Choroid plexus epithelial cell (primary cell): ENCODE measurements around the gene PIK3R1.

Source experiments
- DNase-seq: peaks from one replicate; pipeline ENCODE4 v3.0.0-alpha.2; 2010; ENCODE audit warnings: low read depth
- H3K4me3 ChIP-seq: 2 replicates; pipeline ENCODE4 v1.5.1; 2011; ENCODE audit warnings: low read depth, mild to moderate bottlenecking, control low read depth, low read length, moderate library complexity
- TF ChIP-seq, protein P1 (sequence below): conservative IDR thresholded peaks from 2 replicates; pipeline ENCODE4 v1.5.1; 2011; ENCODE audit warnings: low read depth, mild to moderate bottlenecking, control low read depth, inconsistent platforms, low read length, moderate library complexity

PIK3R1 gene

DNA sequence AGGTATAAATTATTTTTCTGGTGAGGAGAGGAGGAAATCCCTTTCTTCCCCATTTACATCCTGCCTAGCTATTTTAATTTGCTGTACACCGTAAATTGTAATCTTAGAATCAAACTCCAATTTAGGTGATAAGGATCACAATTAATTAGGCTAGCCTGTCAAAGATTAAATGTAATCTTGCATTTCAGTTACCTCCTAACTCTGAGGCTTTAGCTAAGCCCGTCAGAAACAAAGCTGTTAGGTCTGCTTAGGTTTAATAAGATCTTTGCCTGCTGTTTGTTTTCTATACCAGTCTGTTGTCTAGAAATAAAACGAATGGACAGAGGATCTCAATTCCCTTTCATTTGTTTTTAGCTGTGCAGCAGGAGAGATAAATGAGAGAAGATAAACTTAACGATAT lies 51.5 kb downstream of the PIK3R1 start:
- H3K4me3 ChIP-seq = no peak overlapping the region
- no peak for DNase-seq
- TF ChIP-seq, protein P1, sequence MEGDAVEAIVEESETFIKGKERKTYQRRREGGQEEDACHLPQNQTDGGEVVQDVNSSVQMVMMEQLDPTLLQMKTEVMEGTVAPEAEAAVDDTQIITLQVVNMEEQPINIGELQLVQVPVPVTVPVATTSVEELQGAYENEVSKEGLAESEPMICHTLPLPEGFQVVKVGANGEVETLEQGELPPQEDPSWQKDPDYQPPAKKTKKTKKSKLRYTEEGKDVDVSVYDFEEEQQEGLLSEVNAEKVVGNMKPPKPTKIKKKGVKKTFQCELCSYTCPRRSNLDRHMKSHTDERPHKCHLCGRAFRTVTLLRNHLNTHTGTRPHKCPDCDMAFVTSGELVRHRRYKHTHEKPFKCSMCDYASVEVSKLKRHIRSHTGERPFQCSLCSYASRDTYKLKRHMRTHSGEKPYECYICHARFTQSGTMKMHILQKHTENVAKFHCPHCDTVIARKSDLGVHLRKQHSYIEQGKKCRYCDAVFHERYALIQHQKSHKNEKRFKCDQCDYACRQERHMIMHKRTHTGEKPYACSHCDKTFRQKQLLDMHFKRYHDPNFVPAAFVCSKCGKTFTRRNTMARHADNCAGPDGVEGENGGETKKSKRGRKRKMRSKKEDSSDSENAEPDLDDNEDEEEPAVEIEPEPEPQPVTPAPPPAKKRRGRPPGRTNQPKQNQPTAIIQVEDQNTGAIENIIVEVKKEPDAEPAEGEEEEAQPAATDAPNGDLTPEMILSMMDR = no peak

DNA sequence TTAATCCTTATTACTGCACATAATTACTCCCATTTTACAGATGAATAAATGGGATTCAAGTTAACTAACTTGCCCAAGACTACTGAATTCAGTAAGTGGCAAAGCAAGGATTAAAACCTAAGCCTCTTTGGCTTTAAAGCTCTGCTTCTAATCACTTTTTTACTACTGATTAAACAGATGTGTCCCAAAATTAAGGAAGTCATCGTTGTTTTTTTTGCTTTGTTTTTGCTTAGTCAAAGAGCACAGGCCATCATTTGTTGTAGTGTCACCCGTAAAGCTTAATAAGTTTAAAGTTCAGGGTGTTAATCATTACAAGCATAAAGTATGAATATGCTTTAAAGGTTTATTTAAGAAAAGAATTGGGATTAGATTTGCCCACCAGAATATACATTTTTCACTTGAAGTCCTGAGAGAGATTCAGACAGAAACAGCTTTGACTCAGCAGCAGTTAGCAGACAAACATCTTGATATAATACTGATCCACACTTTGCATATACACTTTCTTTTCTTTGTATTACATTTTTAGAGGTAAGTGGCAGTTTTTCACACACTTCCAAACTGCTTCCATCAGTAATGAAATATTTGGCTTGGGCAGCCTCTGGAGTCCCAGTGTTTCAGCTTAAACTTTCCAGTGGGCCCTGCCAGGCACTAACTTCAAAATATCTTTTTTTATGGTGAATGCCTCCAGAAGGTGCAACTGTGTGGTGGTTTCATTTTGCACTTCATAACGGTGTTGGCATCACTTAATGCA lies 52.7 kb downstream of the PIK3R1 start:
- DNase-seq = no peak
- TF ChIP-seq, protein P1 = no peak
- no peak overlapping the region for H3K4me3 ChIP-seq

DNA sequence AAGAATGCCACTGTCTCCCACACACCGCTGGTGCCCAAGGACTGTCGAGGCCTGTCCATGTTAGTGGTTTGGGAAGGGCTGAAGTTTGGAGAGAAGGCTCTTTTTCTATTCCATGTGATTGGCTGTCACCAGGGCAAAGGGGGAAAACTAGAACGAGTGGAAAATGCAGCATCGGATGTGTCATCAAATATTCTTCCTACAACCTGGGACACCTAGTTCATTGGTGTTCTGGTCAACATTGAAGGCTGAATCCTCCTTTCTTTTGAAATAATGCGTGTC lies 53.2 kb downstream of the PIK3R1 start:
- H3K4me3 ChIP-seq = no peak overlapping the region
- no peak for DNase-seq
- TF ChIP-seq, protein P1 = no peak

DNA sequence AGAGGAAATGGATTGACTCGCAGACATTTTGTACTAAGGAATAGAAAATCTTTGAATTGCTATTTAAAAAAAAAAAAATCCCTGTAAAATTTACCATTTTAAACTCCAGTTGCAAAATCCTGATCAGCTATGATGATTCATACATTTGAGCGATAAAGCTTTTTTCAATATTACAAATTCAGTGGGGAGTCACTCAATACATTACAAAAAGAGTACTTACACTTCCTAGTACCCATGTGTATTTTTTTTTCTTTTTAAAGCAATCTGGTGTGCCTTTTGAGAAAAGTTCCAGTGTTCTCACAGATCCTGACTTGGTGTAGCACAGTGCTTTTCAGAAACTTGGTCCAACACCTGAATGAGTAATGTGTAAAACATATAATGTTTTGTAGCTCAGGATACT lies 54.3 kb downstream of the PIK3R1 start:
- no peak overlapping the region for H3K4me3 ChIP-seq
- TF ChIP-seq, protein P1 = no peak
- no peak for DNase-seq

DNA sequence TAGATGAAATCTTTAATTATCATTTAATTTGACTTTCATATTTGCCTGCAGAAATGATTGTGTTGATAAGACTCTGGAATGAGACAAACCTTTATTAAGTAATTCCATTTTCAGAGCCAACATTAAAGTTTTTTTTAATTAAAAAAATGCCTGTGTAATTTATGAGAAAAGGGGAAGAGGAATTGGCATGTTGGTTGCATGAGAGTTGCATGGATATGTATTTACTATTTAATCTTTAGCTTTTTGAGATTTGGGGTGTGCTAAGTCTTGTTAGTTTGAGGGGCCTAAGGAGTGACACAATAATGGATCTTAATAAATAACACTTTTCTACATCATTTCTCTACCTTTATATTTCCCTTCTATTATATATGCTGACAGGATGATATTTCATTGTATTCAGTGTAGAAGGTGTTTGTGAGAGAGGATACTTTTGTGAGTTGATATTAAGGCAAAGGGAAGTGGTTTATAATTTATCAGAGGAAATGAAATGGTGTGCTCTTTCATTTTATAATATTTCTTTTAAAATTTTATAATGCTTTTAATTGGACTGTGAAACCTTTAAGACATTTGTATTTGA lies 54.9 kb downstream of the PIK3R1 start:
- no peak overlapping the region for H3K4me3 ChIP-seq

DNA sequence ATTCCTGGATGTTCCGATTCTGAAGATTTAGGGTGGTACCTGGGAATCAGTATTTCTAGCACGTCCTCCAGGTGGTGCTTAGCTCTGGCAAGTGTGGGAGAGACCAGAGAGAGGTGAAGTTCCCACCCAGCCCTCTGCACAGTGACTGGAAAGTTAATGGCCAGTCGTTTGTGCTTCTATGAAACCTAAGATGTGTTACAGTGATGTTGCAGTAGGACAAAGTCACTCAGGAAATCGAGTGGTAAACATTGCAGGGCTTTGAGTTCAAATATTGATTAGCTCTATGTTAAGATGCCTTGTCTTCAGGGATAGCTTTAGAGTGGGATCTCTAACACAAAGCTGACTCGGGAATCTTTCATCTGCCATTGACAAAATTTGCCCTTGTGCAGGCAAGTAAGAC lies 55.6 kb downstream of the PIK3R1 start:
- H3K4me3 ChIP-seq = no peak overlapping the region
- TF ChIP-seq, protein P1 = no peak
- DNase-seq = no peak

More for the DNA sequence above, 54.9 kb downstream of the PIK3R1 start:
- TF ChIP-seq, protein P1 = no peak
- DNase-seq = no peak

DNA sequence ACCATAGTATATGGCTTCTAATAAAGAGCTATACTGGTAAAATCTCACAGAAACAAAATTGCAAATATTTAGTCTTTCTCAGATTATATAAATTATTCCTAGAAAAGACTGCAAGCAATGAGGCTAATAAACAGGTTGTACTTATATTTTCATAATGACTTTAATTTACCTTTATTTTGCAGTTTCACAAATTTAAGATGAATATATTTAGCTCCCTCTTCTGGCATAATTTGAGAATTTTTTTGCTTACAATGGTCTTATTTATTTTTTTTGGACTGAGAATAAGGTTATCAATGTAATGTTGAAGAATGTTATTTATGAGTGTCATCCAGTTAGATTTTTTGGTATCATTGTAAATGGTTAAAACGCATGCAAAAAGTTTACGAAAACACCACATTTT lies 56.7 kb downstream of the PIK3R1 start:
- TF ChIP-seq, protein P1 = peak; percentile 43
- no peak overlapping the region for H3K4me3 ChIP-seq
- peak; percentile 42 for DNase-seq
